B cell (primary cell): Measurements from ENCODE around the gene ITFG1. TPM values are rescaled to one million over a fixed set of nuclear protein-coding genes. Genes with fewer than 3 reads are reported as not detected.
"Not testable (repeated sequence)": the region's sequence is repeated elsewhere in the genome, so short reads cannot be mapped to it uniquely, and the experiment has no call there.

Experiments
- ATAC-seq: fragments of 200-7000 bp; cut with Tn5 transposase; one replicate; pipeline ENCODE4 v1.10.0; 2021; ENCODE audit warnings: low read depth, mild to moderate bottlenecking, moderate number of reproducible peaks, moderate library complexity
- CTCF ChIA-PET: fragments of 350-600 bp; sonication (Branson Sonifier 250); formaldehyde crosslinking; loops from one replicate; lab custom pipeline; 2021; ENCODE audit warnings: antibody characterized with exemption, inconsistent platforms; lab: Charles Lee
- POLR2A ChIA-PET: fragments of 350-600 bp; sonication (Branson Sonifier 250); formaldehyde crosslinking; loops from one replicate; lab custom pipeline; 2021; ENCODE audit warnings: antibody characterized with exemption; lab: Charles Lee
- DNase-seq: peaks from one replicate; pipeline ENCODE4 v3.0.0; 2013
- H2AFZ ChIP-seq: 2 replicates; pipeline ENCODE4 v1.6.1; 2012; ENCODE audit warnings: mild to moderate bottlenecking, low read depth, low read length; ENCODE audit not compliant: insufficient read depth, poor library complexity, severe bottlenecking
- H3K27ac ChIP-seq, 2 donors: 1 replicate in 1 of 2; 2 replicates in 1 of 2; pipeline ENCODE4 v1.5.1; 2012 to 2013; ENCODE audit warnings: low read length in 2 of 2, mild to moderate bottlenecking in 2 of 2, moderate library complexity in 1 of 2
- H3K27me3 ChIP-seq, 4 experiments: fragments of 200-600 bp in 1 of 4; sonication (generic) in 1 of 4; replicated peaks in 1 of 4; 1 replicate in 2 of 4; 2 replicates in 2 of 4; pipeline versions ENCODE4 v1.6.1 to v1.7.0; 2013 to 2016; ENCODE audit warnings: low read length in 3 of 4, mild to moderate bottlenecking in 2 of 4, mixed read lengths in 1 of 4, moderate library complexity in 1 of 4; ENCODE audit not compliant: insufficient read depth in 4 of 4, control insufficient read depth in 3 of 4; ENCODE audit errors: control extremely low read depth in 1 of 4
- H3K36me3 ChIP-seq, 2 experiments: replicated peaks in 1 of 2; 1 replicate in 1 of 2; 2 replicates in 1 of 2; pipeline versions ENCODE4 v1.6.1 to v1.7.1; 2013; ENCODE audit warnings: low read length in 1 of 2; ENCODE audit not compliant: insufficient read depth in 2 of 2, control insufficient read depth in 1 of 2; ENCODE audit errors: control extremely low read depth in 1 of 2, extremely low read depth in 1 of 2
- H3K4me1 ChIP-seq, 2 donors: fragments of 200-600 bp in 1 of 2; sonication (generic) in 1 of 2; 1 replicate in 1 of 2; 2 replicates in 1 of 2; pipeline versions ENCODE4 v1.5.1 to v1.6.1; 2013 to 2017; ENCODE audit warnings: low read length in 2 of 2; ENCODE audit not compliant: control insufficient read depth in 2 of 2, insufficient read depth in 2 of 2
- H3K4me2 ChIP-seq: replicated peaks from 2 replicates; pipeline ENCODE3; 2012; ENCODE audit warnings: mild to moderate bottlenecking, low read depth, low read length; ENCODE audit not compliant: poor library complexity, severe bottlenecking
- H3K4me3 ChIP-seq, 5 experiments: fragments of 200-600 bp in 1 of 5; sonication (generic) in 1 of 5; 1 replicate in 3 of 5; 2 replicates in 2 of 5; pipeline versions ENCODE4 v1.5.1 to v1.7.0; 2011 to 2016; ENCODE audit warnings: low read length in 4 of 5, mild to moderate bottlenecking in 4 of 5, low read depth in 2 of 5, control low read depth in 1 of 5, moderate library complexity in 1 of 5; ENCODE audit not compliant: insufficient read depth in 1 of 5; ENCODE audit errors: control extremely low read depth in 1 of 5, extremely low read depth in 1 of 5
- H3K79me2 ChIP-seq: fragments of 200-600 bp; sonication (generic); one replicate; pipeline ENCODE4 v1.6.0; 2016; ENCODE audit warnings: low read length; ENCODE audit not compliant: control insufficient read depth, insufficient read depth
- H3K9ac ChIP-seq: fragments of 200-600 bp; sonication (generic); 2 replicates; pipeline ENCODE4 v1.6.1; 2017; ENCODE audit warnings: mild to moderate bottlenecking, low read length, moderate library complexity
- H3K9me3 ChIP-seq, 3 donors: one replicate each; pipeline versions ENCODE4 v1.6.1 to v1.7.1; 2013; ENCODE audit warnings: low read length in 2 of 3; ENCODE audit not compliant: control insufficient read depth in 2 of 3, insufficient read depth in 1 of 3; ENCODE audit errors: control extremely low read depth in 1 of 3
- H4K20me1 ChIP-seq: 2 replicates; pipeline ENCODE4 v1.6.0; 2012; ENCODE audit warnings: mild to moderate bottlenecking, low read length; ENCODE audit not compliant: insufficient read depth, control insufficient read depth, poor library complexity, severe bottlenecking
- H3K27ac Mint-ChIP-seq: one replicate; pipeline ENCODE4 v1.8.0; 2021; ENCODE audit warnings: mixed read lengths
- H3K27me3 Mint-ChIP-seq: one replicate; pipeline ENCODE4 v1.8.0; 2021; ENCODE audit warnings: mixed read lengths
- H3K4me1 Mint-ChIP-seq: one replicate; pipeline ENCODE4 v1.8.0; 2021; ENCODE audit warnings: mixed read lengths
- H3K4me3 Mint-ChIP-seq: one replicate; pipeline ENCODE4 v1.8.0; 2021; ENCODE audit warnings: mixed read lengths
- H3K9me3 Mint-ChIP-seq: one replicate; pipeline ENCODE4 v1.8.0; 2022; ENCODE audit warnings: mixed read lengths; ENCODE audit not compliant: insufficient read depth
- EZH2 ChIP-seq: IDR thresholded peaks from 2 replicates; pipeline ENCODE4 v1.6.1; 2012; ENCODE audit warnings: borderline replicate concordance, low read depth, mild to moderate bottlenecking, moderate library complexity, low read length; ENCODE audit not compliant: insufficient read depth, poor library complexity, severe bottlenecking
- WGBS: methylation state at CpG from one replicate; pipeline ENCODE4 v1.1.5; 2013; ENCODE audit warnings: missing lambda C conversion rate; ENCODE audit not compliant: insufficient coverage; 5-methylcytosine and 5-hydroxymethylcytosine counted together
- intact Hi-C: fragments of 100-400 bp; cut with micrococcal nuclease; formaldehyde crosslinking; loops from one replicate; pipeline ENCODE4 v1.10.0; 2022
- polyA plus RNA-seq: library from polyadenylated mRNA; depleted of rRNA; stranded (reverse); fragments of >200 nt; gene quantifications from 2 replicates; pipeline ENCODE4 v1.2.3, GENCODE V29; 2012
- total RNA-seq, 2 donors: library from RNA; stranded (reverse); fragments of 120-200 nt in 1 of 2; gene quantifications; 1 replicate in 1 of 2; 2 replicates in 1 of 2; pipeline versions ENCODE4 v1.2.3 to v1.2.4, GENCODE V29; 2013 to 2022

The ITFG1 gene
- total and polyA plus RNA-seq, 2 donors (not counting 1 experiment from before 2014, with no cell fraction given), result 9.7 to 40.4 TPM

GRCh38 chr16:47324309-47324708 lies 136.6 kb downstream of the ITFG1 start:
- H3K9ac ChIP-seq, ATAC-seq, H3K4me2 ChIP-seq, H3K36me3 ChIP-seq, H2AFZ ChIP-seq, H3K4me1 Mint-ChIP-seq, H3K27me3 ChIP-seq, H3K27ac Mint-ChIP-seq, CTCF ChIA-PET, H3K27me3 Mint-ChIP-seq, DNase-seq, H3K79me2 ChIP-seq, H3K4me3 Mint-ChIP-seq, H3K9me3 ChIP-seq, H3K27ac ChIP-seq, H3K9me3 Mint-ChIP-seq, intact Hi-C loops, H3K4me3 ChIP-seq, H4K20me1 ChIP-seq, H3K4me1 ChIP-seq: not testable (repeated sequence)
- WGBS, result no CpG with 5 or more reads among the region's 2 CpGs
- POLR2A ChIA-PET, result interaction anchor here (0.6 kb wide), 1 partner anchor 664 kb away, joined by 7 read pairs; no protein-coding TSS in a partner anchor

- CTCF ChIA-PET, result no interaction called here
- Histone ChIP-seq H3K9ac (no peak overlapping the region), H3K27me3 (no peaks in the 10 kb centered on the region), H3K4me1 (no peaks in the 10 kb centered on the region), H3K79me2 (no peaks in the 10 kb centered on the region), H3K4me3 (no peak overlapping the region), H4K20me1 (no peaks in the 10 kb centered on the region), H2AFZ (no peak overlapping the region), H3K4me2 (no peak overlapping the region), H3K36me3 (no peaks in the 10 kb centered on the region), H3K9me3 (peaks cover 0 to 2% (median 0%) of the 10 kb centered on the region in 3 donors), H3K27ac (no peak overlapping the region)
- ATAC-seq, result no peak
- intact Hi-C loops, result no loop called here
- no peak for TF ChIP-seq EZH2
- Mint-ChIP-seq H3K9me3 (no peaks in the 10 kb centered on the region), H3K4me3 (no peak overlapping the region), H3K27me3 (no peaks in the 10 kb centered on the region), H3K4me1 (no peaks in the 10 kb centered on the region), H3K27ac (no peak overlapping the region)
- no peak for DNase-seq
- POLR2A ChIA-PET, result no interaction called here
These were observed 137.6 kb downstream of the ITFG1 start for GRCh38 chr16:47323241-47323640.
